Smooth muscle cell (in vitro differentiated cells): ENCODE measurements around the gene INSYN2B. TPM values are rescaled to one million over a fixed set of nuclear protein-coding genes. Genes with fewer than 3 reads are reported as not detected.

ENCODE experiments used
- DNase-seq: peaks from one replicate; lab custom pipeline; 2025; ENCODE audit not compliant: unreplicated experiment; lab: John Stamatoyannopoulos, UW
- H2AFZ ChIP-seq: fragments of 200-600 bp; sonication (generic); 2 replicates; pipeline ENCODE4 v1.6.0; 2016; ENCODE audit warnings: antibody characterized with exemption, low read depth, mild to moderate bottlenecking
- H3F3A ChIP-seq: fragments of 200-600 bp; sonication (generic); 2 replicates; pipeline ENCODE4 v1.6.0; 2017; ENCODE audit warnings: antibody characterized with exemption, low read depth
- H3K27ac ChIP-seq: fragments of 200-600 bp; sonication (generic); 2 replicates; pipeline ENCODE4 v1.5.1; 2016; ENCODE audit warnings: low read depth, mild to moderate bottlenecking
- H3K27me3 ChIP-seq: fragments of 200-600 bp; sonication (generic); 2 replicates; pipeline ENCODE4 v1.6.1; 2016; ENCODE audit warnings: low read depth, mild to moderate bottlenecking
- H3K36me3 ChIP-seq: fragments of 200-600 bp; sonication (generic); 2 replicates; pipeline ENCODE4 v1.5.1; 2016; ENCODE audit warnings: low read depth
- H3K4me1 ChIP-seq: fragments of 200-600 bp; sonication (generic); 2 replicates; pipeline ENCODE4 v1.5.1; 2016; ENCODE audit warnings: low read depth
- H3K4me2 ChIP-seq: fragments of 200-600 bp; sonication (generic); 2 replicates; pipeline ENCODE4 v1.6.0; 2016; ENCODE audit warnings: mild to moderate bottlenecking
- H3K4me3 ChIP-seq: fragments of 200-600 bp; sonication (generic); 2 replicates; pipeline ENCODE4 v1.5.1; 2016; ENCODE audit warnings: mild to moderate bottlenecking
- H3K79me2 ChIP-seq: fragments of 200-600 bp; sonication (generic); 2 replicates; pipeline ENCODE4 v1.6.0; 2016; ENCODE audit warnings: low read depth, mild to moderate bottlenecking
- H3K9ac ChIP-seq: fragments of 200-600 bp; sonication (generic); 2 replicates; pipeline ENCODE4 v1.6.0; 2016; ENCODE audit warnings: low read depth
- H3K9me3 ChIP-seq: fragments of 200-600 bp; sonication (generic); replicated peaks from 2 replicates; pipeline ENCODE4 v1.5.1; 2016; ENCODE audit warnings: low read depth
- H4K20me1 ChIP-seq: fragments of 200-600 bp; sonication (generic); 2 replicates; pipeline ENCODE4 v1.6.0; 2016; ENCODE audit warnings: low read depth
- CTCF ChIP-seq: fragments of 200-600 bp; sonication (generic); IDR thresholded peaks from 2 replicates; pipeline ENCODE4 v1.5.1; 2017; ENCODE audit warnings: borderline replicate concordance, mild to moderate bottlenecking, antibody characterized with exemption; ENCODE audit not compliant: insufficient read depth, poor library complexity, severe bottlenecking
- WGBS: methylation state at CpG from one replicate; pipeline ENCODE4 v1.1.7; 2016; ENCODE audit warnings: low lambda C conversion rate; 5-methylcytosine and 5-hydroxymethylcytosine counted together
- polyA plus RNA-seq: library from polyadenylated mRNA; unstranded; fragments of >200 nt; fragmentation: Nextera tagmentation; extraction: Ambion mirVana; gene quantifications from 2 replicates; pipeline ENCODE4 v1.2.1, GENCODE V29; 2016
- total RNA-seq: library from RNA; depleted of rRNA; stranded (reverse); fragments of >200 nt; gene quantifications from 2 replicates; pipeline ENCODE4 v1.2.3, GENCODE V29; 2014

INSYN2B gene
- total and polyA plus RNA-seq, 2 experiments from 2014 or later, result 2.7 to 13.8 TPM

GRCh38 chr5:169999621-170000020 is 19.3 kb upstream of the INSYN2B start:
- Histone ChIP-seq H3K4me1 (no peaks in the 10 kb centered on the region), H3K9me3 (no peaks in the 10 kb centered on the region), H4K20me1 (no peaks in the 10 kb centered on the region), H3K79me2 (no peaks in the 10 kb centered on the region), H3K9ac (no peak overlapping the region), H3K4me2 (no peak overlapping the region), H3K36me3 (no peaks in the 10 kb centered on the region), H3F3A (no peaks in the 10 kb centered on the region), H3K27me3 (no peaks in the 10 kb centered on the region), H2AFZ (no peak overlapping the region), H3K4me3 (no peak overlapping the region), H3K27ac (no peak overlapping the region)
- TF ChIP-seq CTCF, result no peak
- no peak for DNase-seq
- 93% methylated on average over 3 of the region's 3 CpGs for WGBS

GRCh38 chr5:169997798-169998197 is 17.5 kb upstream of the INSYN2B start:
- no peak for TF ChIP-seq CTCF
- H3F3A ChIP-seq, result no peaks in the 10 kb centered on the region
- 60% methylated on average over 3 of the region's 3 CpGs for WGBS
- no peak overlapping the region for H3K4me2 ChIP-seq
- H3K9me3 ChIP-seq, result no peaks in the 10 kb centered on the region
- no peak overlapping the region for H3K9ac ChIP-seq
- H4K20me1 ChIP-seq, result no peaks in the 10 kb centered on the region
- DNase-seq, result no peak
- H3K27ac ChIP-seq, result no peak overlapping the region
- H3K4me3 ChIP-seq, result no peak overlapping the region
- no peaks in the 10 kb centered on the region for H3K79me2 ChIP-seq
- H3K27me3 ChIP-seq, result no peaks in the 10 kb centered on the region
- no peaks in the 10 kb centered on the region for H3K36me3 ChIP-seq
- H2AFZ ChIP-seq, result no peak overlapping the region
- H3K4me1 ChIP-seq, result no peaks in the 10 kb centered on the region

- Histone ChIP-seq H3K9me3 (no peaks in the 10 kb centered on the region), H3K27me3 (no peaks in the 10 kb centered on the region), H3K9ac (no peak overlapping the region), H3K27ac (no peak overlapping the region), H3K4me3 (no peak overlapping the region), H3K36me3 (no peaks in the 10 kb centered on the region), H3F3A (no peaks in the 10 kb centered on the region), H3K4me2 (no peak overlapping the region), H3K4me1 (no peaks in the 10 kb centered on the region), H2AFZ (no peak overlapping the region), H4K20me1 (no peaks in the 10 kb centered on the region), H3K79me2 (no peaks in the 10 kb centered on the region)
- DNase-seq, result no peak
- TF ChIP-seq CTCF, result no peak
- WGBS, result 85% methylated on average over 2 of the region's 2 CpGs
These were observed 13.1 kb upstream of the INSYN2B start for GRCh38 chr5:169993485-169993790.

- Histone ChIP-seq H3K79me2 (no peaks in the 10 kb centered on the region), H3K36me3 (no peaks in the 10 kb centered on the region), H3K4me1 (no peaks in the 10 kb centered on the region), H3K27me3 (no peaks in the 10 kb centered on the region), H4K20me1 (no peaks in the 10 kb centered on the region), H3F3A (no peaks in the 10 kb centered on the region), H3K4me3 (no peak overlapping the region), H3K9me3 (no peaks in the 10 kb centered on the region), H2AFZ (no peak overlapping the region), H3K9ac (no peak overlapping the region), H3K27ac (no peak overlapping the region), H3K4me2 (no peak overlapping the region)
- DNase-seq, result no peak
- 95% methylated on average over 2 of the region's 2 CpGs for WGBS
- TF ChIP-seq CTCF, result no peak
These were observed 12.6 kb upstream of the INSYN2B start for GRCh38 chr5:169992789-169993484.
